22Rv1 (cell line): ENCODE measurements around the gene ZNF621.

Source experiments
- ZFX ChIP-seq: fragments of 450-650 bp; IDR thresholded peaks from 2 replicates; pipeline ENCODE4 v1.6.1; 2017; ENCODE audit warnings: antibody characterized with exemption, borderline replicate concordance
- TF ChIP-seq, protein P1 (sequence below): fragments of 450-650 bp; IDR thresholded peaks from 2 replicates; pipeline ENCODE4 v1.5.1; 2017; ENCODE audit warnings: mild to moderate bottlenecking

DNA sequence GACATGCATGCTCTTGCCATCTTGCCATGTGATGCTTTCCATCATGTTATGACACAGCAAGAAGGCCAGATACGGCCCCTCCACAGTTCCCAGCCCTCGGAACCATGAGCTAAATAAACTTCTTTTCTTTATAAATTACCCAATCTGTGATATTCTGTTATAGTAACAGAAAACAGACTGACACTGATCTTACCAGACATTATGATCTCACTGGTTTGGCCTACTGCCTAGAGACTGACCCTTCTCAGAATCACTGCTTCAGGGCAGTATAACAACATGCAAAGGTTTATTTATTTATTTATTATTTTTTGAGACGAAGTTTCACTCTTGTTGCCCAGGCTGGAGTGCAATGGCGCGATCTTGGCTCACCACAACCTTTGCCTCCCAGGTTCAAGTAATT is 33.8 kb upstream of the ZNF621 start:
- TF ChIP-seq, protein P1, sequence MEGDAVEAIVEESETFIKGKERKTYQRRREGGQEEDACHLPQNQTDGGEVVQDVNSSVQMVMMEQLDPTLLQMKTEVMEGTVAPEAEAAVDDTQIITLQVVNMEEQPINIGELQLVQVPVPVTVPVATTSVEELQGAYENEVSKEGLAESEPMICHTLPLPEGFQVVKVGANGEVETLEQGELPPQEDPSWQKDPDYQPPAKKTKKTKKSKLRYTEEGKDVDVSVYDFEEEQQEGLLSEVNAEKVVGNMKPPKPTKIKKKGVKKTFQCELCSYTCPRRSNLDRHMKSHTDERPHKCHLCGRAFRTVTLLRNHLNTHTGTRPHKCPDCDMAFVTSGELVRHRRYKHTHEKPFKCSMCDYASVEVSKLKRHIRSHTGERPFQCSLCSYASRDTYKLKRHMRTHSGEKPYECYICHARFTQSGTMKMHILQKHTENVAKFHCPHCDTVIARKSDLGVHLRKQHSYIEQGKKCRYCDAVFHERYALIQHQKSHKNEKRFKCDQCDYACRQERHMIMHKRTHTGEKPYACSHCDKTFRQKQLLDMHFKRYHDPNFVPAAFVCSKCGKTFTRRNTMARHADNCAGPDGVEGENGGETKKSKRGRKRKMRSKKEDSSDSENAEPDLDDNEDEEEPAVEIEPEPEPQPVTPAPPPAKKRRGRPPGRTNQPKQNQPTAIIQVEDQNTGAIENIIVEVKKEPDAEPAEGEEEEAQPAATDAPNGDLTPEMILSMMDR = no peak
- no peak for TF ChIP-seq ZFX
